CD4-positive, alpha-beta memory T cell (primary cell): ENCODE measurements around the gene GHITM. TPM values are rescaled to one million over a fixed set of nuclear protein-coding genes. Genes with fewer than 3 reads are reported as not detected.
"Not testable (repeated sequence)": the region's sequence is repeated elsewhere in the genome, so short reads cannot be mapped to it uniquely, and the experiment has no call there.

Experiments
- CTCF ChIA-PET: fragments of 350-600 bp; sonication (Branson Sonifier 250); formaldehyde crosslinking; loops from one replicate; lab custom pipeline; 2021; ENCODE audit warnings: inconsistent platforms; ENCODE audit not compliant: partially characterized antibody; lab: Charles Lee
- POLR2A ChIA-PET: fragments of 350-600 bp; sonication (Branson Sonifier 250); formaldehyde crosslinking; loops from one replicate; lab custom pipeline; 2021; ENCODE audit not compliant: partially characterized antibody; lab: Charles Lee
- DNase-seq, 5 donors: peaks; one replicate each; pipeline versions ENCODE4 v3.0.0 to v3.0.0-alpha.2; 2020 to 2022; ENCODE audit warnings: mixed read lengths in 1 of 5
- H3K27ac ChIP-seq: one replicate; pipeline ENCODE4 v1.7.0; 2013; ENCODE audit warnings: low read depth, low read length
- H3K27me3 ChIP-seq: 2 replicates; pipeline ENCODE4 v1.7.0; 2013; ENCODE audit warnings: mild to moderate bottlenecking, low read length, moderate library complexity; ENCODE audit not compliant: insufficient read depth
- H3K36me3 ChIP-seq: 2 replicates; pipeline ENCODE4 v1.7.0; 2013; ENCODE audit warnings: mild to moderate bottlenecking, low read length, moderate library complexity; ENCODE audit not compliant: insufficient read depth
- H3K4me1 ChIP-seq: 2 replicates; pipeline ENCODE4 v1.7.0; 2013; ENCODE audit warnings: mild to moderate bottlenecking, low read length, moderate library complexity; ENCODE audit not compliant: insufficient read depth
- H3K4me3 ChIP-seq, 2 donors: one replicate each; pipeline ENCODE4 v1.7.0; 2013; ENCODE audit warnings: low read length in 2 of 2, mild to moderate bottlenecking in 1 of 2
- H3K9me3 ChIP-seq, 2 donors: one replicate each; pipeline ENCODE4 v1.7.0; 2013; ENCODE audit warnings: low read length in 2 of 2, control low read depth in 1 of 2; ENCODE audit not compliant: control insufficient read depth in 1 of 2
- H3K27ac Mint-ChIP-seq, 7 donors: one replicate each; pipeline ENCODE4 v1.8.0; 2020 to 2021; ENCODE audit warnings: mixed read lengths in 7 of 7, mild to moderate bottlenecking in 6 of 7, inconsistent platforms in 3 of 7, moderate library complexity in 3 of 7
- H3K27me3 Mint-ChIP-seq, 2 donors: one replicate each; pipeline ENCODE4 v1.8.0; 2020 to 2021; ENCODE audit warnings: mixed read lengths in 2 of 2
- H3K36me3 Mint-ChIP-seq, 2 donors: one replicate each; pipeline ENCODE4 v1.8.0; 2020 to 2021; ENCODE audit warnings: mixed read lengths in 2 of 2, inconsistent platforms in 1 of 2, mild to moderate bottlenecking in 1 of 2
- H3K4me1 Mint-ChIP-seq, 4 donors: one replicate each; pipeline ENCODE4 v1.8.0; 2020 to 2021; ENCODE audit warnings: mixed read lengths in 4 of 4, mild to moderate bottlenecking in 1 of 4
- H3K4me3 Mint-ChIP-seq, 8 donors: one replicate each; pipeline ENCODE4 v1.8.0; 2020 to 2021; ENCODE audit warnings: mixed read lengths in 8 of 8, mild to moderate bottlenecking in 7 of 8, moderate library complexity in 6 of 8, inconsistent platforms in 3 of 8
- H3K9me3 Mint-ChIP-seq, 8 donors: one replicate each; pipeline ENCODE4 v1.8.0; 2020 to 2021; ENCODE audit warnings: mixed read lengths in 8 of 8, mild to moderate bottlenecking in 5 of 8, inconsistent platforms in 3 of 8, moderate library complexity in 1 of 8
- intact Hi-C: fragments of 100-400 bp; cut with micrococcal nuclease; formaldehyde crosslinking; loops from one replicate; pipeline ENCODE4 v1.15.1; 2023
- polyA plus RNA-seq, 2 donors: library from polyadenylated mRNA; unstranded; fragments of 300-500 nt; fragmentation: Illumina TruSeq; gene quantifications; one replicate each; pipeline ENCODE4 v1.2.3, GENCODE V29; 2021
- total RNA-seq, 2 experiments: library from RNA; stranded (reverse); gene quantifications; one replicate each; pipeline ENCODE4 v1.2.3, GENCODE V29; 2021

GHITM gene
- total and polyA plus RNA-seq, 4 experiments from 2014 or later: 83.4 to 525 (median 173) TPM

DNA sequence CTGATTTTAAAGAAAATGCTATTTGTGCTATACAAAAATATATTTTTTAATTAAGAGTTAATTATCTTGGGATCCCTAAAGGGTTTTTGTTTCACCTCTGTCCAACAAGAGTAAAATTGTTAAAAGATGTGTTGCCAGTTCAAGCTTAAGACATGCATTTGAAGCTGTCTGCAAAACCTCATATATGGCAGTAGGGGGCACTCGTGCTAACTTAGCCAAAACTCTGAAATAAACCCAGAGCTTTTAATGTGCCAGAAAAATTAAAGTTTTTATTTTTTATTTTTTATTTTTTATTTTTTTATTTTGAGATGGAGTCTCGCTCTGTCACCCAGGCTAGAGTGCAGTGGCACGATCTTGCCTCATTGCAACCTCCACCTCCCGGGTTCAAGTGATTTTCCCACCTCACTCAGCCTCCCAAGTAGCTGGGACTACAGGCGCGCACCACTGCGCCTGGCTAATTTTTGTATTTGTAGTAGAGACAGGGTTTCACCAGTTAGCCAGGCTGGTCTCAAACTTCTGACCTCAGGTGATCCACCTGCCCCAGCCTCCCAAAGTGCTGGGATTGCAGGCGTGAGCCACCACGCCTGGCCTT, 8.8 kb downstream of the GHITM start:
- not testable (repeated sequence) for H3K4me1 ChIP-seq, H3K27ac ChIP-seq, H3K27me3 ChIP-seq, H3K4me3 Mint-ChIP-seq, H3K9me3 ChIP-seq, H3K9me3 Mint-ChIP-seq, H3K4me3 ChIP-seq, H3K27me3 Mint-ChIP-seq
- DNase-seq: peak in 4 of 5 donors; percentile 29 to 43 (median 40)
- H3K4me1 Mint-ChIP-seq: peaks cover 0 to 10% (median 1%) of the 10 kb centered on the region in 4 donors
- H3K27ac Mint-ChIP-seq: peak overlapping the region in 2 of 7 donors; percentile 27 to 57
- ChIA-PET POLR2A (interaction anchor here (1.1 to 3.1 kb wide), 2 partner anchors 9 to 43 kb away, joined by 3 to 16 read pairs; partner anchors contain the start of gene GHITM), CTCF (interaction anchor here (1.0 to 5.9 kb wide), 17 partner anchors 9 to 389 kb away, joined by 3 to 75 read pairs (median 6); partner anchors contain the start of gene GHITM)
- intact Hi-C loops: loop anchor here (1.0 to 10.0 kb wide), 3 partner anchors 57 to 397 kb away; no protein-coding TSS in a partner anchor
- H3K36me3 Mint-ChIP-seq: peaks cover 69 to 78% of the 10 kb centered on the region in 2 donors
- peaks cover 81% of the 10 kb centered on the region for H3K36me3 ChIP-seq

- intact Hi-C loops: loop anchor here (2.0 to 10.0 kb wide), 2 partner anchors 65 to 395 kb away; no protein-coding TSS in a partner anchor
- POLR2A ChIA-PET: interaction anchor here (1.0 to 3.1 kb wide), 2 partner anchors 11 to 28 kb away, joined by 3 to 16 read pairs; partner anchors contain the start of gene GHITM
- peak overlapping the region in 2 of 7 donors; percentile 66 to 83 for H3K27ac Mint-ChIP-seq
- Histone ChIP-seq H3K4me1 (no peaks in the 10 kb centered on the region), H3K36me3 (peaks cover 74% of the 10 kb centered on the region), H3K9me3 (no peaks in the 10 kb centered on the region), H3K27me3 (no peaks in the 10 kb centered on the region), H3K27ac (no peak overlapping the region), H3K4me3 (no peak overlapping the region)
- H3K36me3 Mint-ChIP-seq: peaks cover 62 to 81% of the 10 kb centered on the region in 2 donors
- no peak overlapping the region for H3K4me3 Mint-ChIP-seq
- no peaks in the 10 kb centered on the region for H3K27me3 Mint-ChIP-seq
- no peak for DNase-seq
- H3K9me3 Mint-ChIP-seq: no peaks in the 10 kb centered on the region
- CTCF ChIA-PET: interaction anchor here (1.7 to 5.9 kb wide), 6 partner anchors 11 to 387 kb away, joined by 8 to 75 read pairs (median 11); partner anchors contain the start of gene GHITM
- peaks cover 0 to 6% (median under 1%) of the 10 kb centered on the region in 4 donors for H3K4me1 Mint-ChIP-seq
These were observed 10.5 kb downstream of the GHITM start for GRCh38 chr10:84149854-84150253.

- POLR2A ChIA-PET: interaction anchor here (1.0 kb wide), 1 partner anchor 14 kb away, joined by 3 read pairs; the partner anchor contains the start of gene GHITM
- intact Hi-C loops: no loop called here
These were observed 13.5 kb downstream of the GHITM start for GRCh38 chr10:84152769-84153168.

DNA sequence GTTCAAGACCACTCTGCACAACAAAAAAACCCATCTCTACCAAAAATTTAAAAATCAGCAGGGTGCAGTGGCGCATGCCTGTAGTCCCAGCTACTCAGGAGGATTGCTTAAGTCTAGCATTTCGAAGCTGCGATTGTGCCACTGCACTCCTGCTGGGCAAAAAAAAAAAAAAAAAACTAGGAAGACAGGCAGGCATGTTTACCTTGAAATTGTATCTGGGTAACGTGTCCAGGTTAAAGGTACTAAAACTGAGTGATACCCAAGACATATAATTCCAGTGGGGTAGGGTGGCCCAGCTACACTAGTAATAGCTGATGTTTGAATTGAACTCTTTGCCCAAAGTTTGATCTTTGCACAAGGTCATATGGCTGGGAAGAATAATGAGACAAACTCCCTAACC, 16.2 kb downstream of the GHITM start:
- Histone ChIP-seq H3K4me1 (no peaks in the 10 kb centered on the region), H3K36me3 (peaks cover 34% of the 10 kb centered on the region), H3K27me3 (no peaks in the 10 kb centered on the region), H3K4me3 (no peak overlapping the region), H3K9me3 (no peaks in the 10 kb centered on the region), H3K27ac (no peak overlapping the region)
- intact Hi-C loops: no loop called here
- CTCF ChIA-PET: interaction anchor here (0.7 kb wide), 1 partner anchor 72 kb away, joined by 4 read pairs; no protein-coding TSS in a partner anchor
- H3K27ac Mint-ChIP-seq: peak overlapping the region in 3 of 7 donors; percentile 18 to 36 (median 21)
- H3K36me3 Mint-ChIP-seq: peaks cover 29 to 44% of the 10 kb centered on the region in 2 donors
- DNase-seq: no peak
- POLR2A ChIA-PET: interaction anchor here (1.2 kb wide), 1 partner anchor 10 kb away, joined by 5 read pairs; no protein-coding TSS in a partner anchor
- no peak overlapping the region for H3K4me3 Mint-ChIP-seq
- H3K9me3 Mint-ChIP-seq: no peaks in the 10 kb centered on the region
- H3K4me1 Mint-ChIP-seq: peaks cover 7 to 16% (median 8%) of the 10 kb centered on the region in 4 donors
- no peaks in the 10 kb centered on the region for H3K27me3 Mint-ChIP-seq

More at GRCh38 chr10:84152769-84153168, 13.5 kb downstream of the GHITM start:
- Mint-ChIP-seq H3K36me3 (peaks cover 44 to 64% of the 10 kb centered on the region in 2 donors), H3K4me1 (peaks cover 2 to 12% (median 8%) of the 10 kb centered on the region in 4 donors), H3K4me3 (no peak overlapping the region), H3K9me3 (no peaks in the 10 kb centered on the region), H3K27ac (peak overlapping the region in 1 of 7 donors; percentile 43), H3K27me3 (no peaks in the 10 kb centered on the region)
- CTCF ChIA-PET: no interaction called here
- H3K4me1 ChIP-seq: no peaks in the 10 kb centered on the region
- DNase-seq: no peak
- H3K27ac ChIP-seq: no peak overlapping the region
- H3K4me3 ChIP-seq: no peak overlapping the region
- H3K27me3 ChIP-seq: no peaks in the 10 kb centered on the region
- no peaks in the 10 kb centered on the region for H3K9me3 ChIP-seq
- H3K36me3 ChIP-seq: peaks cover 56% of the 10 kb centered on the region

DNA sequence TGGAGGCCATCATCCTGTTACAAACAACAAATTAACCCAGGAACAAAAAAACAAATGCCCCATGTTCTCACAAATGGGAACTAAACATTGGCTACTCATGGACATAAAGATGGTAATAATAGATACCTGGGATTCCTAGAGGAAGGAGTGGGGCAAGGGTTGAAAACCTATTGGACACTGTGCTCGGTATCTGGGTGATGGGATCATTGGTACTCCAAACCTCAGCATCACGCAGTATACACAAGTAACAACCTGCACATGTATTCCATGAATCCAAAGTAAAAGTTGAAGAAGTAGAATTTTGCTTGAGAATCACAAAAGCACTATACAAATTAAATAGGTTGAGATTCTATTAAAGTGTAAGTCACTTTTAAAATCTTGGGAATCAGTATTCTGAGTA, 16.7 kb downstream of the GHITM start:
- Mint-ChIP-seq H3K4me1 (peaks cover 7 to 16% (median 8%) of the 10 kb centered on the region in 4 donors), H3K27ac (peak overlapping the region in 4 of 7 donors; percentile 21 to 80 (median 42)), H3K27me3 (no peaks in the 10 kb centered on the region), H3K9me3 (no peaks in the 10 kb centered on the region), H3K36me3 (peaks cover 24 to 39% of the 10 kb centered on the region in 2 donors), H3K4me3 (no peak overlapping the region)
- Histone ChIP-seq H3K27ac (no peak overlapping the region), H3K36me3 (peaks cover 30% of the 10 kb centered on the region), H3K4me3 (no peak overlapping the region), H3K27me3 (no peaks in the 10 kb centered on the region), H3K9me3 (no peaks in the 10 kb centered on the region), H3K4me1 (no peaks in the 10 kb centered on the region)
- POLR2A ChIA-PET: interaction anchor here (1.2 kb wide), 1 partner anchor 9 kb away, joined by 5 read pairs; no protein-coding TSS in a partner anchor
- intact Hi-C loops: no loop called here
- no peak for DNase-seq
- CTCF ChIA-PET: interaction anchor here (0.7 to 1.1 kb wide), 2 partner anchors 8 to 72 kb away, joined by 4 read pairs; no protein-coding TSS in a partner anchor

DNA sequence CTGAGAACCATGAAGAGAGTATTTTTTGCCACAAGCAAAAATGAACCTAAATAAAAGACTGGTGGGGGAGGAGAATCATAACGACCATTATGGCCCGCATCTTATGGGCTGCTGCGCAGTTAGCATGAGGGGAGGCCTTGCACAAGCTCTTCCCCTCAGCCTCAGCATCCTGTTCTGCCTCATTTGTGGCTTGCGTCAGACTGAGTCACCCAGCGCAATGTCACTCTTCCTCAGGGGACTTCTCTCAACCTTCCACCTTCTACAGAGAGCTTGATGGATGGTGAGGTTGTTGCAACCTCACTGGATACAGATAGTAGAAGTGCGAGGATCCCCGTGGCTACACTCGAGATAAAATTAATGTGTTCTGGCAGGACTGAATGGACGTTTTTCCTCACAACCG, 17.5 kb downstream of the GHITM start:
- peaks cover 7 to 16% (median 8%) of the 10 kb centered on the region in 4 donors for H3K4me1 Mint-ChIP-seq
- H3K36me3 ChIP-seq: peaks cover 26% of the 10 kb centered on the region
- H3K4me3 ChIP-seq: no peak overlapping the region
- CTCF ChIA-PET: interaction anchor here (1.1 kb wide), 1 partner anchor 9 kb away, joined by 4 read pairs; no protein-coding TSS in a partner anchor
- DNase-seq: peak in 3 of 5 donors; percentile 23 to 47 (median 24)
- H3K27me3 ChIP-seq: no peaks in the 10 kb centered on the region
- H3K9me3 Mint-ChIP-seq: no peaks in the 10 kb centered on the region
- no peaks in the 10 kb centered on the region for H3K4me1 ChIP-seq
- H3K9me3 ChIP-seq: no peaks in the 10 kb centered on the region
- intact Hi-C loops: no loop called here
- no peak overlapping the region for H3K4me3 Mint-ChIP-seq
- H3K36me3 Mint-ChIP-seq: peaks cover 22 to 36% of the 10 kb centered on the region in 2 donors
- H3K27me3 Mint-ChIP-seq: no peaks in the 10 kb centered on the region
- peak overlapping the region; percentile 26 to 81 (median 39) for H3K27ac Mint-ChIP-seq
- no peak overlapping the region for H3K27ac ChIP-seq
- POLR2A ChIA-PET: no interaction called here

DNA sequence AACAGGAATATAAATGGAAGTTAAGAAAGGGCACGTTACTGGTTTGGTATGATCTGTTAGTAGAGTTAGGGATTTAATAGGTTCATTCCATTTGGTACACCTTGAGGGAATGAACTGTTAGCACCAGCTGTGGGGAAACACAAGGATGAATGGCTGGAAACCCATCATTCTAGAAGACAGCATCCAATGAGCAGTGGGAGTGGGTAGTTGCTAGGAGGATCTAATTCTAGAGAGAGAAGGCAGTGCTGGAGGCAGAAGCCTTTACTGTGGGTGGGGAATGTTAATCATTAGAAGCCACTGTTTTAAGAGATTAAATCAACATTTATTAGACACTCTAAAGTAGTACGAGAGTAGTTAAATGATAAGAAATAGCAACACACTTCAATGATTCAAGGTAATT, 18.8 kb downstream of the GHITM start:
- no peaks in the 10 kb centered on the region for H3K4me1 ChIP-seq
- no peaks in the 10 kb centered on the region for H3K27me3 ChIP-seq
- no peak for DNase-seq
- intact Hi-C loops: no loop called here
- no peaks in the 10 kb centered on the region for H3K9me3 ChIP-seq
- Mint-ChIP-seq H3K36me3 (peaks cover 11 to 24% of the 10 kb centered on the region in 2 donors), H3K4me3 (no peak overlapping the region), H3K4me1 (peaks cover 7 to 14% (median 8%) of the 10 kb centered on the region in 4 donors), H3K9me3 (no peaks in the 10 kb centered on the region), H3K27ac (peak overlapping the region in 3 of 7 donors; percentile 29 to 64 (median 42)), H3K27me3 (peaks cover 1 to 3% of the 10 kb centered on the region in 2 donors)
- peaks cover 13% of the 10 kb centered on the region for H3K36me3 ChIP-seq
- H3K27ac ChIP-seq: no peak overlapping the region
- H3K4me3 ChIP-seq: no peak overlapping the region
- ChIA-PET POLR2A (no interaction called here), CTCF (no interaction called here)
